Ishikawa (cell line): ENCODE data around the gene SMAD2.

Source experiments
- CEBPB ChIP-seq: IDR thresholded peaks from 2 replicates; pipeline ENCODE4 v1.6.1; 2012
- CREB1 ChIP-seq: IDR thresholded peaks from 2 replicates; pipeline ENCODE4 v1.6.1; 2012; ENCODE audit warnings: low read depth
- EGR1 ChIP-seq: IDR thresholded peaks from 2 replicates; pipeline ENCODE4 v1.6.1; 2012
- EP300 ChIP-seq: IDR thresholded peaks from 2 replicates; pipeline ENCODE4 v1.6.1; 2012; ENCODE audit warnings: borderline replicate concordance
- FOXM1 ChIP-seq: IDR thresholded peaks from 2 replicates; pipeline ENCODE4 v1.6.1; 2012; ENCODE audit warnings: low read depth, borderline replicate concordance
- MAX ChIP-seq: IDR thresholded peaks from 2 replicates; pipeline ENCODE4 v1.6.1; 2012
- NFIC ChIP-seq: IDR thresholded peaks from 2 replicates; pipeline ENCODE4 v1.6.1; 2012
- RAD21 ChIP-seq: IDR thresholded peaks from 2 replicates; pipeline ENCODE4 v1.6.1; 2012; ENCODE audit warnings: low read depth
- REST ChIP-seq: IDR thresholded peaks from 2 replicates; pipeline ENCODE4 v1.6.1; 2012; ENCODE audit warnings: low read depth, mild to moderate bottlenecking
- TAF1 ChIP-seq: IDR thresholded peaks from 2 replicates; pipeline ENCODE4 v1.6.1; 2012; ENCODE audit warnings: low read depth, mild to moderate bottlenecking
- TCF12 ChIP-seq: IDR thresholded peaks from 2 replicates; pipeline ENCODE4 v1.6.1; 2012; ENCODE audit warnings: low read depth
- TEAD4 ChIP-seq: IDR thresholded peaks from 2 replicates; pipeline ENCODE4 v1.6.1; 2012
- USF1 ChIP-seq: IDR thresholded peaks from 2 replicates; pipeline ENCODE4 v1.6.1; 2012
- YY1 ChIP-seq: IDR thresholded peaks from 2 replicates; pipeline ENCODE4 v1.6.1; 2012; ENCODE audit warnings: low read depth
- ZBTB7A ChIP-seq: IDR thresholded peaks from 2 replicates; pipeline ENCODE4 v1.6.1; 2012; ENCODE audit warnings: low read depth

The SMAD2 gene

GRCh38 chr18:47903809-47904208 is 26.6 kb downstream of the SMAD2 start:
- TF ChIP-seq CREB1 (no peak), USF1 (no peak), RAD21 (no peak), FOXM1 (no peak), ZBTB7A (no peak), MAX (no peak), TEAD4 (no peak), YY1 (no peak), NFIC (no peak), REST (no peak), TCF12 (no peak), CEBPB (no peak), EGR1 (no peak), EP300 (no peak)

GRCh38 chr18:47901624-47902362 is 28.7 kb downstream of the SMAD2 start:
- TF ChIP-seq MAX (no peak), EP300 (no peak), EGR1 (no peak), USF1 (no peak), TEAD4 (no peak), REST (no peak), TCF12 (no peak), CEBPB (no peak), YY1 (no peak), ZBTB7A (no peak)

- TF ChIP-seq TAF1 (no peak), RAD21 (peak; percentile 25; the same call in 1 of the 2 replicates)
Observed at GRCh38 chr18:47899107-47899840, 31.2 kb downstream of the SMAD2 start.

GRCh38 chr18:47898696-47899095 is 31.8 kb downstream of the SMAD2 start:
- TF ChIP-seq RAD21 (no peak), TEAD4 (peak; percentile 30; the same call in 1 of the 2 replicates), CEBPB (no peak), CREB1 (no peak), FOXM1 (0 out of 2 replicates have a peak, but pooled peaks have one; percentile 27), NFIC (peak; percentile 86)

GRCh38 chr18:47898055-47898454 is 32.4 kb downstream of the SMAD2 start:
- TF ChIP-seq USF1 (no peak), FOXM1 (no peak), CEBPB (no peak), TAF1 (no peak), ZBTB7A (no peak), MAX (no peak), REST (no peak), CREB1 (no peak), TEAD4 (no peak), NFIC (no peak), TCF12 (no peak), RAD21 (no peak), EP300 (no peak), EGR1 (no peak), YY1 (no peak)
